ENCODE data around the gene ADCYAP1.
A peak's percentile ranks its signal among the peaks of the same experiment; 100 is the strongest.
"Not testable (repeated sequence)": the region's sequence is repeated elsewhere in the genome, so short reads cannot be mapped to it uniquely, and the experiment has no call there.

ADCYAP1 gene

GRCh38 chr18:904218-905090 is at the start of gene ADCYAP1:
TSS of gene ADCYAP1 (plus strand) at chr18:904871. CDS start at chr18:905387, 516 bp downstream.
- no peak for DNase-seq (ENCODE audit: low read depth)

GRCh38 chr18:857986-858385 is 46.7 kb upstream of the ADCYAP1 start:
- DNase-seq (ENCODE audit: low read depth) = no peak

- peak; percentile 8 for DNase-seq (ENCODE audit: low read depth)
Measured at GRCh38 chr18:864872-865273, 39.8 kb upstream of the ADCYAP1 start.

GRCh38 chr18:867257-867656 is 37.4 kb upstream of the ADCYAP1 start:
- no peak for DNase-seq (ENCODE audit: low read depth)

GRCh38 chr18:873426-873825 is 31.2 kb upstream of the ADCYAP1 start:
- not testable (repeated sequence) for DNase-seq (ENCODE audit: low read depth)

- DNase-seq (ENCODE audit: low read depth) = no peak
Measured at GRCh38 chr18:875912-876311, 28.8 kb upstream of the ADCYAP1 start.

GRCh38 chr18:877238-877637 is 27.4 kb upstream of the ADCYAP1 start:
- DNase-seq (ENCODE audit: low read depth) = no peak

- DNase-seq (ENCODE audit: low read depth) = no peak
Measured at GRCh38 chr18:886076-886475, 18.6 kb upstream of the ADCYAP1 start.

GRCh38 chr18:887716-888115 is 17.0 kb upstream of the ADCYAP1 start:
- no peak for DNase-seq (ENCODE audit: low read depth)

GRCh38 chr18:892316-892715 is 12.4 kb upstream of the ADCYAP1 start:
- no peak for DNase-seq (ENCODE audit: low read depth)

GRCh38 chr18:896315-896714 is 8.4 kb upstream of the ADCYAP1 start:
- DNase-seq (ENCODE audit: low read depth) = no peak

GRCh38 chr18:901761-902160 is 2.9 kb upstream of the ADCYAP1 start:
- DNase-seq (ENCODE audit: low read depth) = no peak

- no peak for DNase-seq (ENCODE audit: low read depth)
Measured at GRCh38 chr18:902229-902628, 2.4 kb upstream of the ADCYAP1 start.

- DNase-seq (ENCODE audit: low read depth) = peak; percentile 11
Measured at GRCh38 chr18:903701-904100, 970 bp upstream of the ADCYAP1 start.

GRCh38 chr18:905307-905947 is 756 bp downstream of the ADCYAP1 start:
- no peak for DNase-seq (ENCODE audit: low read depth)

GRCh38 chr18:905948-906415 is 1.3 kb downstream of the ADCYAP1 start:
- DNase-seq (ENCODE audit: low read depth) = no peak

GRCh38 chr18:906416-907114 is 1.9 kb downstream of the ADCYAP1 start:
- DNase-seq (ENCODE audit: low read depth) = no peak

- DNase-seq (ENCODE audit: low read depth) = no peak
Measured at GRCh38 chr18:907115-907884, 2.6 kb downstream of the ADCYAP1 start.

GRCh38 chr18:907885-908757 is 3.5 kb downstream of the ADCYAP1 start:
- no peak for DNase-seq (ENCODE audit: low read depth)

- DNase-seq (ENCODE audit: low read depth) = no peak
Measured at GRCh38 chr18:908758-909724, 4.4 kb downstream of the ADCYAP1 start.
